Activated naive CD4-positive, alpha-beta T cell (primary cell): ENCODE results near the gene NXPH1.

ENCODE experiments used
- DNase-seq, 4 experiments: peaks; one replicate each; lab custom pipeline; 2025; lab: John Stamatoyannopoulos, UW

Gene NXPH1

DNA sequence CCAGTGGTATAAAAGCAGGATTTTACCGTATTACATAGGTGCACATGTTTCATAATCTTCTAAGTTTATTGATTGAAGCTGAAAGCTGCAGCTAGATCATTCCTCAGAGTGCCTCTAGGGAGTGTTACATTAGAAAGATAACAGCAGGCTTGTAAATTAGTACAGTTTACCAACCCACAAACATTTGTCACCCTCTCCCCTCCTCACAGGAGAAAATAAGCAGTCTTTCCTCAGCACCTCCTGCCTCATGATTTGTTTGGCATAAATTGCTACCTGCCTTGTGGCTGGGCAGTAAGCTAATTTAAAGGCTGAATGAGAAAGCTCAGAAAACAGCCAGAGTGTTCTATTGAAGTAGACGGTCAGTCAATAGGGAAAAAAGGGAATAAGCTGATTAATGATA, 74.2 kb downstream of the NXPH1 start:
- DNase-seq: no peak

GRCh38 chr7:8509621-8510020, 76.2 kb downstream of the NXPH1 start:
- no peak for DNase-seq

DNA sequence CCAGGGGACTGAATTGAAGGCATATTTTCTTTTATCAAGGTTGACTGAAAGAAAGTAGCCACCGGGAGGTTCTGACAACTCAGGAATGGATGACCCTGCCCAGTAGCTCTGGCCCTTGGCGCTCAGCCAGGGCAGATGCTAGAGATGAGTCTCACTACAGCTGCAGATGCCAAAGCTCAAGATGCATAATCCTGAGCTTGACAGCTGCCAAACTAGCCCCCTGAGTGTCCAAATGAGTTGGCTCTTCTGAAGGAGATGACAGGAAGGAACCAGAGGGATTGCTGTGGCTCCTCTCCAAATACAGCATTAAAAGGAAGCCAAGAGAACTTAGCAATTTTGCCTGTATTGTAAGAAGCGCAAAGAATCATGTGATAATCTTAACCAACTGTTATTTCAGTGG, 78.4 kb downstream of the NXPH1 start:
- DNase-seq: no peak

GRCh38 chr7:8514781-8515519, 81.5 kb downstream of the NXPH1 start:
- DNase-seq: no peak

- no peak for DNase-seq
Measured at GRCh38 chr7:8515640-8516185, 82.3 kb downstream of the NXPH1 start.

- no peak for DNase-seq
Measured at GRCh38 chr7:8516976-8517375, 83.6 kb downstream of the NXPH1 start.

DNA sequence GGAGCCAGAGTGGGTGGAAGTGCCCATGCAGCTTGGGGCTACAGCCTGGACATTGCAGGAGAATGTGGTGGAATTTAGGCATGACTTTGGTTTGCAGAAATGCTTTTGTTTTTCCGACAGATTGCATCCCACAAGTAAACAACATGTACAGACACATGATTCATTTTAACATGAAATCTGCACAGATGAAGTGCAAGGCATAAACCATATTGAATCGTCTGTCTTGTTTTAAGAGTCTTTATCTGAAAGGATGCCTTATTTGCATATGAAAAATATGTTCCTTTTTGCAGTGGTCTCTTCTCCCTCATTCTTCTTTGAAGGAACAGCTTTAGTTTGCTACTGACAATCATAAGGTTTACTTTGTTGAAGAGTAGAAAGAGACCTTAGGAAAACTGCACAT, 94.9 kb downstream of the NXPH1 start:
- DNase-seq: no peak

DNA sequence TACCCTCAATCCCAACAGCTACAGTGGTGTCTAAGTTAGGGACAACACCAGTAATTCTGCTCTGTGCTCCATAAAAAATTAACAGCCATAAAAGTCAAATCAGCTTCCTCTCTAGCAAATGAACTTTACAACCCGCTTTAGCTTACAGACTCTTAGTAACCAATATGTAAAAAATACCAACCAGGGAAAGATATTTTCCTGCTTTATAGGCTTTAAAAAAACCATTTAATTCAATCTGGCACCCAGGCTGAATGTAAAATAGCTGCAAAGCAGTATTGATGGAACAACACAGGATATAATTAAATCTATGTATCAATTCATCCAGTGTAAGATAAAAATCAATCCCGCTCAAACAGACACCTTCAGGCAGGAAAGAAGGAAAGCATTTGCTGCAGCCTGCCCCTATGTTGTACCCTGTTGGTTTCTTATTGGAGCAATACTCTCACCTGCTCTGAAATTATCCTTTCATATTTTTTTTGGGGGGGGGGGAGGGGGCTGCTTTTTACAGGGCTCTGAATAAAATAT, 98.6 kb downstream of the NXPH1 start:
- no peak for DNase-seq

DNA sequence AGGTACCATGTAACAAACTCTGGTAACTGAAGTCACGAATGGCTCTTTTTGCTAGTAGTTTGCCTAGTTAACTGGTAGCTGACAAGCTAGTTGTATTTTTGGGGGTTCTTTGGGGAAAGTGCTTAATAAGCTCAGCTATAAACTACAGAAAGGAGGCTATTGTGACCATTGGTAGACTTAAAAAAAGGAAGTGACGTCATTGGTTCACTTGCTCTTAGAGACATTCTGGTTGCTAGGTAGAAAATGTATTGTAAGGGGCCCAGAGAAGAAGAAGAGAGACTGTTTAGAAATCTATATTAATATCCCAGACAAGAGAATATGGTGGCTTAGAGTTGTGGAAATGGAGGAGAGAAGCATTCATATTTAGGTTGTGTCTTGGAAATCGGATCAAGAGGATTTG, 103.0 kb downstream of the NXPH1 start:
- no peak for DNase-seq

DNA sequence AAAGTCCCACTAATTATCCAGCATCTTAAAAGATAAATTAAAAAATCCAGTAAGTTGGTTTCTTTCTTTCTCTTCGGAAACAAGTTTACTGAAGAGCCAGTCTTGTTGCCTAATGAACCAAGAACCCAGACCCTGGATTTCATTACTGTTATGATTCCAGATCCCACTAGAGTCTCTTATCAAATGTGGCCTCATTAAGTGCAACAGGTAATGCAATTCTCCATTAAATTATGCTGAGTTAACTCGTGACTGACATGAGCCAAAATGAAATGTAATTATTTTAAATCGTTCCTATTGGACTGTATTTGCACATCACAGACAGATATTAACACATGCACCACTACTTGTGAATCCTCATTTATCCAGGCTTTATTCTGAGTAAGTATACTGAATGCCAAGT, 115.6 kb downstream of the NXPH1 start:
- no peak for DNase-seq

- no peak for DNase-seq
Measured at GRCh38 chr7:8560501-8560900, 127.1 kb downstream of the NXPH1 start.

DNA sequence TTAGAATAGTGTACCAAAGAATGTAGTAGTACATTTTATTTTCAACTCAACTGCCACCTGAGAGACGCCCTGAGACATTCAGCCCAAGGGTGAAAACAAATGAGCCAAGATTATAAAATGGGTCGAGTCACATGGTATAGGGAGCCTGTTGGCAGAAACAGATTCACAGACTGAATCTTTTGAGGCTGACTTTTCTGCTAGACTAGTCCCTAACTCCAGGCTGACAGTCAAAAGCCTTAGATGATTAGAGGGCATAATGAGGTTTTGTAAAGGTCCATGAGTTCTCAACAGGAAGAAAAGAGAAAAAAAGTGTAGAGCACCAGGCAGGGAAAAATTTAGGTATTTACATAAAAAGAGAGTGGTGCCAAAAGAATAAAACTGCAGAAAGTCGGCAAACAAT, 128.0 kb downstream of the NXPH1 start:
- DNase-seq: no peak

DNA sequence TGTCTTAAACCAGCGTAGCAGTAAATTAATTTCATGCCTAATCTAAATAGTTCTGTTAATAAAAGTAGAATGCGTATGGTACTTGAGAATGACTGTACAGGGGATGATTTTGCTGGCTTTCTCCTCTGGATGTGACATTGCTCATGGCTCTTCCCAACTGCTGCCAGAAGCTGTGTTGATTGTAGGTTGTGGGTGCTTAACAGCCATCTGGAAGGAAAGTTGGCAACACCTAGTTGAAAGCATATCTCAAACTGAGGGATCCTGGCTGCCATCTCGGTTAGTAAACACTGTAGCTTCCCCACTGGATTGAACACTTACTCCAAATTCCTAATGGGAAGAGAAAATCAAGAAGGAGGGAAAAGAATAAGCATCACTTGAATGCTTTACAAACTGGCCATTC, 130.9 kb downstream of the NXPH1 start:
- no peak for DNase-seq

- no peak for DNase-seq
Measured at GRCh38 chr7:8566016-8566415, 132.6 kb downstream of the NXPH1 start.

GRCh38 chr7:8567626-8568025, 134.2 kb downstream of the NXPH1 start:
- no peak for DNase-seq

DNA sequence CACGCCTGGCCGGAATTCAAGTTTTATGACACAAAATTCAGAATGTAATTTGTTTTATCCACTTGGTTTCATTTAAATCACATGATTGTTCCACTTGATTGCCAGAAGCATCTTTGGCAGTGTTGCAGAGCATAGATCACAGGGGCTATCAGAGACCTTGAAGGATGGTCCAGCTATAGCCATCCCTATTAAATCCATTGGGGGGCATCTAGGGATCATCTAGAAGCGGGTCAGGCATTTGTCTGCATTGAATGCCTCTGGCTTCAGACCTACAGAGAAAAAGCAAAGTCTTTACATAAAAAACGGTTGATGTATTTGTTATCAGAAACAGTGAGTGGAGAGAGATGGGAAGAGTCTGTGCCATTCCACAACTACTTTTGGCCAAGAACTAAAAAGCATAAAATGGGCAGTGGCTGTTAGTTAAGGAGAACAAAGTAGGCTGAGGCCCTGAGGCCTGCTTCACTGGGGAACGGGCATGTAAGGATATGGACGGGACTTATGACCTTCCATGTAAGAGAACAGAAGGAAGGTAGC, 146.3 kb downstream of the NXPH1 start:
- DNase-seq: no peak

GRCh38 chr7:8581842-8582241, 148.4 kb downstream of the NXPH1 start:
- no peak for DNase-seq

GRCh38 chr7:8582728-8583127, 149.3 kb downstream of the NXPH1 start:
- DNase-seq: no peak

DNA sequence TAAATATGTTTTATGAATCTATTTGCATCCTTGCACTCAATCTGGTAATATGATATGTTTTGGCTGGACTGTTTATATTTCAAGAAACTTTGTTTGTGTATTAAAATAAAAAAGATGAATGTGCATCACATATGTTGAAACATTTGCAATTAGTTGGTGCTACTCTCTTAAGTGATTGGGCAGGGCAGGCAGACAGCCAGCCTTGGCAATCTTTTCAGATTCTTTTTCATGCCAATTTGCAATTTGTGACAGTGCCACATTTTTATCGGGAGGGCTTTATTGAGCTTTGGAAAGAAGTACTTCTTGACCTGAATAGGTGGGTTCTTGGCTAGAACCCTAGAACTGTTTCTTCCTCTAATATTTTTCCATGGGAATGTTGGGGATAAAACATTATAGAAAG, 152.2 kb downstream of the NXPH1 start:
- DNase-seq: no peak

GRCh38 chr7:8590225-8590624, 156.8 kb downstream of the NXPH1 start:
- no peak for DNase-seq

DNA sequence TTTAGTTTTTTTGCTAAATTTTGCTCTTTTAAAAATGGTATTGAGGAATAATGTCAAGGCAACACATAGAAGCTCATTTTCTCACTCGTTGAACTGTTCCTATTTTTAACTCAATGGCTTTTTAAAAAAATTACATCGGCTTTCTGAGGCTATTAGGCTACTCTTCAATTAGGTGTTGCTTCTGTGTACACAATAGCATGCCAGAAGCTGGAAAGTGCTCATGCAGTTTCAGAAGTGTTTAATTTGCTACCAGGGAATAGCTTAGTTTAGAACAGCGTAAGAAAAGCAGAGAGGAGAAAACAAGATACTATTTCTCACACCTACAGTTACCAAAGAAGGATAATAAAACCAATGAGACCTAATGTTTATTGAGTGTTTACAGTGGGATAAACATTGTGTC, 157.4 kb downstream of the NXPH1 start:
- DNase-seq: no peak

GRCh38 chr7:8591289-8591688, 157.9 kb downstream of the NXPH1 start:
- no peak for DNase-seq

- no peak for DNase-seq
Measured at GRCh38 chr7:8592167-8592566, 158.8 kb downstream of the NXPH1 start.

DNA sequence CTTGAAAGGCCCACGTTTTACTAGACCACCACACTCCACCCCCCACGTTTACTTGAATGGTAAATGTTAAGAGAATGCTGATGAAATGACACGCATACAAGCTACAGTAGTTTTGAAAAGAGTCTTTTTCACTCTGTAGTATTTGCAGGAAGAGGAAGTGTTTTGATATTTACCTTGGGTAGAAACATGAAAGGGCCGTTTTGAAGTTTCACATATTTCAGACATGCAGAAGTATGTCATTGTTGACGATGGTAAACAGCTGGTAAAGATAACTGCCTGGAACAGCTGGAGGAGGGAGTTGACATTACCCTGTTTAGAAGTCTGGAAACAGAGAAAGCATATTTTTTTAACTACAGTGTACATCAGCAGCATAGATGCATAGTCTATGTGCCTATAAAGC, 160.7 kb downstream of the NXPH1 start:
- no peak for DNase-seq
